Keratinocyte (primary cell): ENCODE data around the gene HAAO. TPM values are rescaled to one million over a fixed set of nuclear protein-coding genes. Genes with fewer than 3 reads are reported as not detected.

Experiments
- DNase-seq: peaks from one replicate; pipeline ENCODE4 v3.0.0-alpha.2; 2011; ENCODE audit warnings: low read depth, missing footprints, low spot score
- FAIRE-seq: peaks from 2 replicates; lab custom pipeline; 2011; peaks lifted over from hg19 to GRCh38; lab: Jason Lieb, UNC
- H2AFZ ChIP-seq: 2 replicates; pipeline ENCODE4 v1.6.0; 2012; ENCODE audit warnings: low read length, control low read depth, inconsistent platforms; ENCODE audit not compliant: control insufficient read depth
- H3K27ac ChIP-seq: 2 replicates; pipeline ENCODE4 v1.5.1; 2011; ENCODE audit warnings: low read length; ENCODE audit not compliant: control insufficient read depth, insufficient read depth
- H3K27me3 ChIP-seq: 3 replicates; pipeline ENCODE4 v1.6.0; 2011; ENCODE audit warnings: low read length; ENCODE audit not compliant: control insufficient read depth, insufficient read depth; ENCODE audit errors: extremely low read depth
- H3K36me3 ChIP-seq, 2 experiments: 2 replicates in 1 of 2; 3 replicates in 1 of 2; pipeline ENCODE4 v1.5.1; 2011; ENCODE audit warnings: low read length in 2 of 2, mild to moderate bottlenecking in 1 of 2; ENCODE audit not compliant: control insufficient read depth in 2 of 2, insufficient read depth in 2 of 2; ENCODE audit errors: extremely low read depth in 1 of 2
- H3K4me1 ChIP-seq: 3 replicates; pipeline ENCODE4 v1.5.1; 2011; ENCODE audit warnings: low read length; ENCODE audit not compliant: control insufficient read depth, insufficient read depth; ENCODE audit errors: extremely low read depth
- H3K4me2 ChIP-seq: 3 replicates; pipeline ENCODE4 v1.6.0; 2011; ENCODE audit warnings: low read depth, low read length; ENCODE audit not compliant: control insufficient read depth, insufficient read depth; ENCODE audit errors: extremely low read depth
- H3K4me3 ChIP-seq, 3 experiments: fragments of 200-600 bp in 1 of 3; sonication (generic) in 1 of 3; 2 replicates in 2 of 3; 3 replicates in 1 of 3; pipeline ENCODE4 v1.5.1; 2011 to 2016; ENCODE audit warnings: low read length in 3 of 3, mild to moderate bottlenecking in 3 of 3, control low read depth in 2 of 3, inconsistent platforms in 1 of 3, low read depth in 1 of 3, mixed read lengths in 1 of 3, mixed run types in 1 of 3, moderate library complexity in 1 of 3; ENCODE audit not compliant: control insufficient read depth in 2 of 3, insufficient read depth in 2 of 3; ENCODE audit errors: extremely low read depth in 1 of 3
- H3K79me2 ChIP-seq: 2 replicates; pipeline ENCODE4 v1.6.0; 2012; ENCODE audit warnings: low read length; ENCODE audit not compliant: control insufficient read depth, insufficient read depth
- H3K9ac ChIP-seq: 3 replicates; pipeline ENCODE4 v1.6.0; 2011; ENCODE audit warnings: low read length; ENCODE audit not compliant: control insufficient read depth, insufficient read depth; ENCODE audit errors: extremely low read depth
- H3K9me1 ChIP-seq: 3 replicates; pipeline ENCODE4 v1.6.0; 2011; ENCODE audit warnings: low read length; ENCODE audit not compliant: control insufficient read depth, insufficient read depth; ENCODE audit errors: extremely low read depth
- H3K9me3 ChIP-seq: 2 replicates; pipeline ENCODE4 v1.5.1; 2012; ENCODE audit warnings: low read depth, low read length; ENCODE audit not compliant: control insufficient read depth
- H4K20me1 ChIP-seq: 3 replicates; pipeline ENCODE4 v1.6.0; 2011; ENCODE audit warnings: low read length; ENCODE audit not compliant: control insufficient read depth, insufficient read depth; ENCODE audit errors: extremely low read depth
- CTCF ChIP-seq, 3 experiments: IDR thresholded peaks in 1 of 3; conservative IDR thresholded peaks in 1 of 3; optimal IDR thresholded peaks in 1 of 3; 2 replicates in 2 of 3; 3 replicates in 1 of 3; pipeline versions ENCODE3 to v1.5.1; 2011; ENCODE audit warnings: low read length in 3 of 3, mild to moderate bottlenecking in 3 of 3, moderate library complexity in 2 of 3, control low read depth in 1 of 3, inconsistent platforms in 1 of 3; ENCODE audit not compliant: insufficient read depth in 2 of 3; ENCODE audit errors: extremely low read depth in 1 of 3
- EZH2 ChIP-seq: IDR thresholded peaks from one replicate; pipeline ENCODE4 v1.6.1; 2012; ENCODE audit warnings: inconsistent platforms, mild to moderate bottlenecking, low read length, moderate library complexity
- dilution Hi-C: fragments of 300-500 bp; cut with MboI; formaldehyde crosslinking; loops from one replicate; pipeline ENCODE4 v1.7.0; 2020; ENCODE audit warnings: low sequenced_read_pairs; ENCODE audit not compliant: extremely low pct_ligation_motif_present
- polyA plus RNA-seq, 5 experiments: library from polyadenylated mRNA; depleted of rRNA in 3 of 5; stranded (reverse) in 3 of 5; stranded (forward) in 1 of 5; unstranded in 1 of 5; fragments of >200 nt; gene quantifications; 1 replicate in 1 of 5; 2 replicates in 3 of 5; 3 replicates in 1 of 5; pipeline versions ENCODE4 v1.2.1 to v1.2.3, GENCODE V29; 2011 to 2012; ENCODE audit warnings: missing spikeins in 2 of 5, low read depth in 1 of 5, low replicate concordance in 1 of 5

The HAAO gene
- polyA plus RNA-seq, 1 donor (not counting 4 experiments of a cell fraction or from before 2014, with no cell fraction given), result 0.08 TPM

- Histone ChIP-seq H3K9ac (no peak overlapping the region), H3K79me2 (no peaks in the 10 kb centered on the region), H3K27me3 (no peaks in the 10 kb centered on the region), H3K4me3 (no peak overlapping the region), H3K27ac (no peak overlapping the region), H3K36me3 (no peaks in the 10 kb centered on the region), H3K9me3 (no peaks in the 10 kb centered on the region), H3K9me1 (no peaks in the 10 kb centered on the region), H3K4me1 (no peaks in the 10 kb centered on the region), H3K4me2 (no peak overlapping the region), H4K20me1 (no peaks in the 10 kb centered on the region), H2AFZ (no peak overlapping the region)
- no peak for FAIRE-seq
- DNase-seq, result no peak
- dilution Hi-C loops, result no loop called here
- TF ChIP-seq EZH2, result no peak
Observed at GRCh38 chr2:42767899-42768705, 24.3 kb downstream of the HAAO start.

- H4K20me1 ChIP-seq, result no peaks in the 10 kb centered on the region
- DNase-seq, result no peak
- H2AFZ ChIP-seq, result no peak overlapping the region
- no peaks in the 10 kb centered on the region for H3K27me3 ChIP-seq
- H3K9ac ChIP-seq, result no peak overlapping the region
- H3K9me1 ChIP-seq, result no peaks in the 10 kb centered on the region
- no peaks in the 10 kb centered on the region for H3K79me2 ChIP-seq
- no peaks in the 10 kb centered on the region for H3K4me1 ChIP-seq
- no peak overlapping the region for H3K4me3 ChIP-seq
- H3K4me2 ChIP-seq, result no peak overlapping the region
- H3K36me3 ChIP-seq, result no peaks in the 10 kb centered on the region
- no peak for FAIRE-seq
- H3K9me3 ChIP-seq, result no peaks in the 10 kb centered on the region
- no peak overlapping the region for H3K27ac ChIP-seq
- TF ChIP-seq CTCF (optimal IDR thresholded peaks at IDR 0.05 in 1 of 3, IDR thresholded peaks at IDR 0.05 in 1 of 3, conservative IDR thresholded peaks at IDR 0.05 in 1 of 3; ENCODE audit: extremely low read depth in 1 of 3, insufficient read depth in 2 of 3, low read length in 3 of 3) (no peak), EZH2 (no peak)
- dilution Hi-C loops, result no loop called here
Observed at GRCh38 chr2:42767080-42767898, 25.1 kb downstream of the HAAO start.
